Stomach (tissue), 4 donors: ENCODE data around the gene TRIM52.

ENCODE experiments used
- CTCF ChIP-seq, 7 experiments: fragments of 450-650 bp in 4 of 7; fragments of 200-600 bp in 3 of 7; sonication (generic) in 3 of 7; IDR thresholded peaks; one replicate each; pipeline ENCODE4 v1.5.1; 2016 to 2019; ENCODE audit warnings: antibody characterized with exemption in 7 of 7, control low read depth in 2 of 7, mild to moderate bottlenecking in 1 of 7
- POLR2A ChIP-seq, 4 donors: fragments of 450-650 bp; IDR thresholded peaks; one replicate each; pipeline ENCODE4 v1.6.1; 2016; ENCODE audit warnings: antibody characterized with exemption in 4 of 4, control low read depth in 2 of 4, mild to moderate bottlenecking in 1 of 4, moderate library complexity in 1 of 4
- POLR2AphosphoS5 ChIP-seq, 3 donors: sonication (generic); formaldehyde crosslinking; IDR thresholded peaks; one replicate each; pipeline ENCODE4 v1.6.1; 2016; ENCODE audit warnings: antibody characterized with exemption in 3 of 3

GRCh38 chr5:181282874-181283273, 21.9 kb upstream of the TRIM52 start:
- TF ChIP-seq CTCF (IDR thresholded peaks at IDR 0.05), result no peak
- TF ChIP-seq POLR2AphosphoS5 (IDR thresholded peaks at IDR 0.05), result no peak
- TF ChIP-seq POLR2A (IDR thresholded peaks at IDR 0.05), result no peak
